IPS DF 4.7 (cell line): Measurements from ENCODE around the gene UGT3A1.
"Not testable (repeated sequence)": the region's sequence is repeated elsewhere in the genome, so short reads cannot be mapped to it uniquely, and the experiment has no call there.

Experiments
- DNase-seq: peaks from one replicate; pipeline ENCODE4 v3.0.0-alpha.2; 2013; ENCODE audit warnings: low spot score; ENCODE audit errors: extremely low read depth

Gene UGT3A1

GRCh38 chr5:35990520-35990919 is 670 bp downstream of the UGT3A1 start:
- no peak for DNase-seq

- no peak for DNase-seq
Observed at GRCh38 chr5:35988529-35988928, 2.7 kb downstream of the UGT3A1 start.

GRCh38 chr5:35987776-35988175 is 3.4 kb downstream of the UGT3A1 start:
- no peak for DNase-seq

GRCh38 chr5:35979715-35980114 is 11.5 kb downstream of the UGT3A1 start:
- DNase-seq, result no peak

- not testable (repeated sequence) for DNase-seq
Observed at GRCh38 chr5:35976859-35977258, 14.3 kb downstream of the UGT3A1 start.

GRCh38 chr5:35974570-35974969 is 16.6 kb downstream of the UGT3A1 start:
- DNase-seq, result no peak

GRCh38 chr5:35971878-35972210 is 19.3 kb downstream of the UGT3A1 start:
- DNase-seq, result no peak

- DNase-seq, result no peak
Observed at GRCh38 chr5:35971186-35971877, 19.9 kb downstream of the UGT3A1 start.

GRCh38 chr5:35963381-35963843 is 27.8 kb downstream of the UGT3A1 start:
- DNase-seq, result no peak

GRCh38 chr5:35960328-35960727 is 30.9 kb downstream of the UGT3A1 start:
- no peak for DNase-seq

GRCh38 chr5:35956429-35956828 is 34.8 kb downstream of the UGT3A1 start:
- DNase-seq, result no peak

- DNase-seq, result no peak
Observed at GRCh38 chr5:35954175-35954574, 37.0 kb downstream of the UGT3A1 start.

GRCh38 chr5:35947085-35947484 is 44.1 kb downstream of the UGT3A1 start:
- DNase-seq, result no peak

GRCh38 chr5:35939639-35940038 is 51.6 kb downstream of the UGT3A1 start:
- DNase-seq, result no peak

- peak; percentile 96 for DNase-seq
Observed at GRCh38 chr5:35938568-35939227, 52.5 kb downstream of the UGT3A1 start, which contains the start of gene CAPSL. Gene CAPSL (minus strand): TSS chr5:35938622. CDS start chr5:35921120, 17,502 bp downstream.

GRCh38 chr5:35926389-35927051 is 64.7 kb downstream of the UGT3A1 start:
- DNase-seq, result peak; percentile 46

GRCh38 chr5:35924950-35925722 is 66.1 kb downstream of the UGT3A1 start:
- DNase-seq, result no peak

GRCh38 chr5:35924122-35924949 is 66.9 kb downstream of the UGT3A1 start:
- no peak for DNase-seq

- no peak for DNase-seq
Observed at GRCh38 chr5:35922468-35922867, 68.7 kb downstream of the UGT3A1 start.

GRCh38 chr5:35921930-35922329 is 69.3 kb downstream of the UGT3A1 start:
- no peak for DNase-seq

- no peak for DNase-seq
Observed at GRCh38 chr5:35920890-35921289, 70.3 kb downstream of the UGT3A1 start.
